Ovary (tissue), 3 donors: ENCODE measurements around the gene GPR84.

Experiments used
- EP300 ChIP-seq: sonication (generic); formaldehyde crosslinking; IDR thresholded peaks from one replicate; pipeline ENCODE4 v1.6.1; 2017; ENCODE audit warnings: antibody characterized with exemption
- POLR2A ChIP-seq: fragments of 450-650 bp; IDR thresholded peaks from one replicate; pipeline ENCODE4 v1.6.1; 2017; ENCODE audit warnings: antibody characterized with exemption, mild to moderate bottlenecking, moderate library complexity
- TF ChIP-seq, protein P1 (sequence below), 3 donors: fragments of 450-650 bp in 2 of 3; fragments of 200-600 bp in 1 of 3; IDR thresholded peaks; one replicate each; pipeline versions ENCODE4 v1.5.1 to v1.8.0; 2016 to 2022; ENCODE audit warnings: antibody characterized with exemption in 3 of 3, mild to moderate bottlenecking in 1 of 3
- donor health status: DM: no; HTN: no; CAD: no.

DNA sequence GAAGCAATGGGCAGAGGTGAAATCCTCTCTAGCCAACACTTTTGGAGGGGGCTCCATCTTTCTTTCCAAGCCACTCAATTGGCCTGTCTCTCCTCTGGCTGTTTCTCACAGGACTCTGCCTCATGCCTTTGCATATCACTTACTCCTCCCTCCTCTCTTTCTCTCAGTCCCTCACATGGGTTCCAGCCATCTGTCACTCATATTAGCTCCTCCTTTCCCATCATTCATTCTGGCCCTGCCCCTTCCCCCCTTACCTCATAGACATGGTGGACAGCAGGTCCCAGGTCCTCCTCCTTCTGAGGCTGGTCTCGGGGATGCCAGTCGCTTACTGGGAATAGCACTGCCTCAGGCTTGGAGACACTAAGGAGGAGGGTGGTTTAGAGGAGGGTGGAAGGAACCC, 36.8 kb upstream of the GPR84 start:
- TF ChIP-seq, protein P1, sequence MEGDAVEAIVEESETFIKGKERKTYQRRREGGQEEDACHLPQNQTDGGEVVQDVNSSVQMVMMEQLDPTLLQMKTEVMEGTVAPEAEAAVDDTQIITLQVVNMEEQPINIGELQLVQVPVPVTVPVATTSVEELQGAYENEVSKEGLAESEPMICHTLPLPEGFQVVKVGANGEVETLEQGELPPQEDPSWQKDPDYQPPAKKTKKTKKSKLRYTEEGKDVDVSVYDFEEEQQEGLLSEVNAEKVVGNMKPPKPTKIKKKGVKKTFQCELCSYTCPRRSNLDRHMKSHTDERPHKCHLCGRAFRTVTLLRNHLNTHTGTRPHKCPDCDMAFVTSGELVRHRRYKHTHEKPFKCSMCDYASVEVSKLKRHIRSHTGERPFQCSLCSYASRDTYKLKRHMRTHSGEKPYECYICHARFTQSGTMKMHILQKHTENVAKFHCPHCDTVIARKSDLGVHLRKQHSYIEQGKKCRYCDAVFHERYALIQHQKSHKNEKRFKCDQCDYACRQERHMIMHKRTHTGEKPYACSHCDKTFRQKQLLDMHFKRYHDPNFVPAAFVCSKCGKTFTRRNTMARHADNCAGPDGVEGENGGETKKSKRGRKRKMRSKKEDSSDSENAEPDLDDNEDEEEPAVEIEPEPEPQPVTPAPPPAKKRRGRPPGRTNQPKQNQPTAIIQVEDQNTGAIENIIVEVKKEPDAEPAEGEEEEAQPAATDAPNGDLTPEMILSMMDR (IDR thresholded peaks at IDR 0.05), result no peak
- TF ChIP-seq EP300, result no peak
- no peak for TF ChIP-seq POLR2A
